Activated CD4-positive, alpha-beta T cell treated with anti-CD3 and anti-CD28 coated beads for 48 hours (primary cell): ENCODE data around the gene SINHCAF.
"Not testable (repeated sequence)": the region's sequence is repeated elsewhere in the genome, so short reads cannot be mapped to it uniquely, and the experiment has no call there.

Source experiments
- DNase-seq: peaks from one replicate; pipeline ENCODE4 v3.0.0-alpha.2; 2020

Gene SINHCAF

GRCh38 chr12:31306866-31307265 is 19.1 kb downstream of the SINHCAF start:
- no peak for DNase-seq

GRCh38 chr12:31303466-31303865 is 22.5 kb downstream of the SINHCAF start:
- no peak for DNase-seq

- no peak for DNase-seq
These were observed 24.6 kb downstream of the SINHCAF start for GRCh38 chr12:31301311-31301710.

DNA sequence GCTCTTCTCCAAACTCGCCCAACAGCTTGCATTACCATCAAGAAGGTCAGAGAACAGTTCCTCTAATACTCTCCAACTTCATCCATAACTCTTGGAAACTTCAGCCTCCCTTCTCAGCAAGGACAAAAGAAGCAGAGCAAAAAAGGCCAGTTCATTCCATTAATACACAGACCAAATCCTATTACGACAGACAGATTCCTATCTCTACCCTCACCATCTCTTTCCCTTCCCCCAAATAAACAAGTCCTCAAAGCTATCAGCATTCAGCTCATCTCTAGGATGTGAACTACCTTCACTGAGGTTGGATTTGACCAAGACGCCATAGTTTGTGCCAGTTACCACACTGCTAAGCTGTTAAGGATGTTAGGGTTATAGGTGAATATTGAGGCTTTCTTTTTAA is 25.2 kb downstream of the SINHCAF start:
- DNase-seq, result no peak

DNA sequence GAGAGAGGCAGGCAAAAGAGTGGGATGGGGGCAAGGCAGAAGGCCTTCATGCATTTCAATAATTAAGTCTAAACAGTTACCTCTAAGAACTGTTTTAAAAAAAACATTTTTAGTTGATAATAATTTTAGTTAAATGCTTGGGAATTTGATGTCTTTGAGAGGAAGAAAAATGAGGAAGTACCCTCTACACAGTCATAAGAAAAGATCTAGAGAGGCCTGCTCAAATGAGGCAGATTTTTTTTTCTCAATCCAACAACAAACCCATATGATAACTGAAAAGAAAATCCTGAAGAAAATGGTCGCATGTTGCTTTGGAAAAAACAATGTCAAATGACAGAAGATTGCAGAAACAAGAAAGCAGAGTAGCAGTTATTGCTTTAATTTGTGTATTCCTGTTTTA is 25.6 kb downstream of the SINHCAF start:
- no peak for DNase-seq

DNA sequence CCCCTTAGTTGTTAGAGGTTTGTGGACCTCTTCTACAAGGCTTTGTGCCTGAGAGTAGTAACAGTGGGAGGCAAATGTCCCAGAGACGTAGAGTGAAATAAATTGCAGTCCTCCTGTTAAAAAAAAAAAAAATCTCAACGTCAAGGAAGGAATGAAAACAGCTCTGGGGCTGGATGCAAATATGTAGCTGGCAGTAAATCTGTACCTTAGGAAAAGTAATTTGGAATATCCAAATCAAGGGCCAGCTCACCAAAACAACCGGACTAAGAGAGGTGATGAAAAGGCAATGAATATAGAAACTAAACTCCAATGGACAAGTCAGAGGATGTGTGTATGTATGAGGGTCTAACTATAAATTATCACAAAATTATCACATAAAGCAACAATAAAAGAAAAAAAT is 27.0 kb downstream of the SINHCAF start:
- no peak for DNase-seq

GRCh38 chr12:31298515-31298910 is 27.4 kb downstream of the SINHCAF start:
- DNase-seq, result no peak

GRCh38 chr12:31297572-31298514 is 28.1 kb downstream of the SINHCAF start:
- no peak for DNase-seq

DNA sequence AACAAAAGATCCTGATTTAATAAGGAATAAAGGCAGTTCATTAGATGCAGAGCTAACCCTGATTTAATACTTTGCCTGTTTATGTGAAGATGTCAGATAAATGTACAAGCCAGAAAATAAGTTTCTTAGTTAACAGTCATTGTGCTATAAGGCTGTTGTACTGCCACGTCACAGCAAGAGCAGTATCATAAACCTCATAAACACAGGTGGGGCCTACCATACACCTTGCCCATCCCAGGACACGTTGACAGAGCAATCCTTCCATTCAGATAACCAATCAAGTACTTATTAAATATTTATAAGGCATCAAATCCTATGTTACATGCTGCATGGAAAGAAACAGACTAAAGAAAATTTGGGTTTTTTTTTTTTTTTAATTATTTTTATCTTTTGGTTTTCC is 36.5 kb downstream of the SINHCAF start:
- no peak for DNase-seq

DNA sequence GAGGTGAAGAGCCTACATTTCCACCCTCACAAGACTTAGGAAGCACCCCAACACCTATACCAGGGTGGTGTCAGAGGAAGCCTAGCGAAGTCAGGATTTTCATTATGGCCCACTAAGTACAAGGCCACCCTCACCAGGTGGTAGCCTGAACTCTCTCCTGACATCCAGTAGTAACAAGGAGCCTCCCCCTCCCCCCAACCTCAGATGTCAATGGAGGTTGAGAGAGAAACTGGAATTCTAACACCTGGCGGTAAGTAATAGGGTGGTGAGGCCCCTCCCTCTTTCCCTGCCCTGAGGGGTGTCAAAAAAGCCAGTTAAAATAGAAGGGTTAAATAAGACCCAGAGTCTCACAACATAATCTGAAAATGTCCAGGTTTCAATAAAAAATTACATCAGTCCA is 37.6 kb downstream of the SINHCAF start:
- DNase-seq, result no peak

- no peak for DNase-seq
These were observed 45.8 kb downstream of the SINHCAF start for GRCh38 chr12:31280183-31280582.

DNA sequence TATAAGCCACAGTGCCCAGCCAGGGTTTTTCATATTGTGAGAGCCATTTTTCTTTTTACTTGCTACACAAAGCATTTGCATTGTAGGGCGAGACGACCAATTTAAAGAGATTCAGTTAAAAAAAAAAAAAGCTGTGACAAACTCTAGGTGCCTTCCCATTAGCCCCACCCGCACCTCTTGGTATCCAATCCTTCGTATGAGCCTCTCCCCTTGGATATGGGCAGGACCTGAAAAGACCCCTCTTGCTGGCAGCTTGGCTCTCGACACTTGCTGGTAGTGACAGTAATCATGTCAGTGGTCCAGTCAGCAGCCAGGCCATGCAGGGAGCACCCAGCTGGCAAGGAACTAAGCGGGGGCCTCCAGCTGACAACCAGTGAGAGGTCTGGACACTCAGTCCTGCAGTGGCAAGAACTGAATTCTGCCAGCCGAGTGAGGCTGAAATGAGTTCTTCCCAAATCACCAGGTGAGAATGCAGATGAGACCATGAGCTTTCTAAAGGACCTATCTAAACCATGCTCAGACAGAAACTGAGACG is 46.5 kb downstream of the SINHCAF start:
- no peak for DNase-seq

- DNase-seq, result no peak
These were observed 47.1 kb downstream of the SINHCAF start for GRCh38 chr12:31278832-31279231.

DNA sequence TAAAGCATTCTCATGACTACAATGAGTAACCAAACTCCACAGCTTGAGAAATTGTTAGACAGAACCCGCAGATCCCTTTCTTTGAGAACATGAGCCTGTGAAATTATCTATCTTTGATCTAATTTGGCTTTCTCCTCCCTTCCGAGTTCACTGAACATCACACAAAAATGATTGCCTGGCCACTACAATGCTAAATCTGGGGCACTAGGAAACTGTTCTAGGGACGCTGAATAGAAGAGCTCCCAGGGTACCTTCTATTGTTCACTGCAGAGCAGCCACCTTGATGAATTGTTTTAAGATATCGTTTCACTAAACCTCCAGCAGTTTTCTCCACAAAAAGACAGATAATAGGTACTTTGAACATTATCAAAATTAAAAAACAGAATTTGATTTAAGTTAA is 47.5 kb downstream of the SINHCAF start:
- no peak for DNase-seq

DNA sequence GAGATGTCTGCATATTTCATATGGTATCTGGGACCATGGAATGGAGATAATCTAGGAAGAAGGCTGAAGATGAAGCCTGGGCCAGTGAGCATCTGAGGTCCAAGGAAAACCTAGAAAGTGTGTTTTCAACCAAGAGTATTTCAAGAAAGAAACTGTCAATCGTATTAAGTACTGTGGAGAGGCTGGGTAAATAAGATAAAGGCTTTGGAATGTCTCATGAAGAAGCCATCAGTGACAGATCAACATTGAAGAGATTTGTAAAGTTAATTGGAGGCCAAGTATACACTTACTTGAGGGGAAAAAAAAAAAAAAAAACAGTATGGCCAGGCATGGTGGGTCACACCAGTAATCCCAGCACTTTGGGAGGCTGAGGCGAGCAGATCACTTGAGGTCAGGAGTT is 48.9 kb downstream of the SINHCAF start:
- no peak for DNase-seq

GRCh38 chr12:31275491-31275890 is 50.5 kb downstream of the SINHCAF start:
- no peak for DNase-seq

DNA sequence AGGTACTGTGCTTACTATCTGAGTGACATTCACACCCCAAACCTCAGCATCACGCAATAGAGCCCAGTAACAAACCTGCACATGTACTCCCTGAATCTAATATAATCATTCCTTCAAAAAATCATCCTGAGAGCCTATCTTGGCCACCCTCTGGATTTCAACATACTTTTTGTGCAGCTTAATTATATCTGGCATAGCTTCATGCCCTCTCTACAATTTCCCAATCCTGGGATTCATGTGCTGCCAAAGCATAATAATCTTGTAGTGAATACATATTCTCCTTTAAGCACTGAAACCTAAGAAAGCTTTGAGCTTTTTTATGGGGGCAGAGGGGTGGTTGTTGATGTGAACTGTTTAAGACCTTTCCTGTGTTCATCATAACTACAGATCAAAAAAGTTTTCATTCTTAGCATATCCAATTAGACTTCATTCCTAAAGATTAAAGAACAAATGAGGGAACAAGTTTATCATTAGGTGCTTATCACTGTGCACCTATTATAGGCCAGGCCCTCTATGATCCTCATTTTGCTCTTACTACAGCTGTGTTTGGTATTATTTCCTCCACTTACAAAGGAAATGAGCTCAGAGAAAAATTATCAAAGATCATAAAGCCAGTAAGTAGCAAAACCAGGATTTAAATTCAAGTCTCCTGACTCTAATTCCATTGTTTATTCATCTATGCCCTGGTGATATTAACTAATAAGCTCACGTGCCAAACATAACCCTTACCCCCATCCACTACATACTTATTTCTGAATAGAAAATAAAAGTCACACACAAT is 51.2 kb downstream of the SINHCAF start:
- no peak for DNase-seq

- DNase-seq, result not testable (repeated sequence)
These were observed 52.2 kb downstream of the SINHCAF start for GRCh38 chr12:31273794-31274193.

DNA sequence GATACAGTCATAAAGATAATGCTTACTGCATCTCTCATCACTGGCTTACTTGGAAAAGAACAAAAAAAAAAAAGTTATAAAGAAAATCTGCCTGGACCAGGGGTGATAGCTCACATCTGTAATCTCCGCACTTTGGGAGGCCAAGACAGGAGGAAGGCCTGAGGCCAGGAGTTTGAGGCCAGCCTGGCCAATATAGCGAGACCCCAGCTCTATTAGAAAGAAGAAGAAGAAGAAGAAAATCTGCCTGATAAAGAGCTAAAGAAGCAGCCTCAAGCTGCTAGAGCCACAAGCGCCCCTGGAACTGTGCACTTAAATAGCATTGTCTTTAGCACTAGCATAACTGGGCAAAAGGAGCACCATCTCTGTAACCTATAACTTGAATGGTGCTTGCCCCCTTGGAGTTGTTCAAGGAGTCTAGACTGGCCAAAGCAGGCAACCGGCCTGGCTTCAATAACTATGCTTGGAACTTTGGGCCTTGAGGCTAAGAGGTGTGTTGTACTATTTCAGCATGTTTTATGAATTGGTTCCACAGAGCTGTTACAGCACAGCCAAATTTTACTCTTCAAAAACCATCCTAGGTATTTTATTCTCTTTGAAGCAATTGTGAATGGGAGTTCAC is 53.2 kb downstream of the SINHCAF start:
- DNase-seq, result no peak

DNA sequence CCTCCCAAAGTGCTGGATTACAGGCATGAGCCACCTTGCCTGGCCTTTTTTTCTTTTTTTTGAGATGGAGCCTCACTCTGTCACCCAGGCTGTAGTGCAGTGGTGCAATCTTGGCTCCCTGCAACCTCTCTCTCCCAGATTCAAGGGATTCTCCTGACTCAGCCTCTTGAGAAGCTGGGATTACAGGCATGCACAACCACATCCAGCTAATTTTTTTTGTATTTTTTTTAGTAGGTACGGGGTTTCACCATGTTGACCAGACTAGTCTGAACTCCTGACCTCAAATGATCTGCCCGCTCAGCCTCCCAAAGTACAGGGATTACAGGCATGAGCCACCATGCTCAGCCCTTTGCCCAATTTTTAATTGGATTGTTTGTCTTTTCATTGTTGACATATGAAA is 58.0 kb downstream of the SINHCAF start:
- DNase-seq, result no peak

GRCh38 chr12:31265722-31266121 is 60.2 kb downstream of the SINHCAF start:
- DNase-seq, result no peak

DNA sequence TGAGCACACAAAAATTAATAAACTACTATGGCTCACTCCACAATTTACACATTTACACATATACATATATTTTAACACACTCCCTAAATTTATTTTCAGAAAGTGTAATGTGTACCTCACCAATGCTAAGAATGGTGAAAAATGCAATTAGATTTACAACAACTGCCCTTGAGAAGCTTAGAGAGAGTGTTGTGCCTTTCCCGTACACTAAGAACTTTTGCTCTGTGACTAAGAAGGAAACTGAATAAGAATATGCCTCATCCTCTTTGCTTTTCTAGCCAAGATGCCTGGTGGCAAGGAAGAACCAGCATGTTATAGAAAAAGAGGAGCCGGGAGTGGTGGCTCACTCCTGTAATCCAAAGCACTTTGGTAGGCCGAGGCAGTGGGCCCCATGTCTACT is 62.3 kb downstream of the SINHCAF start:
- no peak for DNase-seq

DNA sequence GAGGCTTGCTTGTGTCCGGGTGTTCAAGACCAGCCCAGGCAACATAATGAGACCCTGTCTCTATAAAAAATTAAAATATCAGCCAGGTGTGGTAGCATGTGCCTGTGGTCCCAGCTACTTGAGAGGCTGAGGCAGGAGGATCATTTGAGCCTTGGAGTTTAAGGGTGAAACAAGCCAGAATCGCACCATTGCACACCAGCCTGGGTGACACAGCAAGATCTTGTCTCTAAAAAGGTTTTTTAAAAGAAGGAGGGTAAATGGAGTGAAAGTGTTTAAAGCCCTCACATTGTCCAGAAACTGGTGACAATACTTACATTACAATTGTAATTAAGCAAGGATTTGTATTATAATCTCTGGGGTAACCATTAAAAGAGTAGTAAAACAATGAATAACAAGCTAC is 64.2 kb downstream of the SINHCAF start:
- no peak for DNase-seq
